K562 (cell line): ENCODE results near the gene ABCA13. TPM values are rescaled to one million over a fixed set of nuclear protein-coding genes. Genes with fewer than 3 reads are reported as not detected.

Source experiments
- MGA ChIP-seq: fragments of 450-650 bp; IDR thresholded peaks from 2 replicates; pipeline ENCODE4 v1.6.1; 2016; ENCODE audit warnings: mild to moderate bottlenecking, moderate library complexity
- POLR3G ChIP-seq: IDR thresholded peaks from 2 replicates; pipeline ENCODE4 v1.6.1; 2011; ENCODE audit not compliant: insufficient read length, insufficient replicate concordance; ENCODE audit errors: extremely low read depth
- SREBF2 ChIP-seq: sonication (generic); formaldehyde crosslinking; IDR thresholded peaks from 2 replicates; pipeline ENCODE4 v1.4.0; 2020; ENCODE audit warnings: mild to moderate bottlenecking, missing genetic modification reagents
- THAP7 ChIP-seq: fragments of 250-450 bp; sonication (Bioruptor Pico); IDR thresholded peaks from 2 replicates; pipeline ENCODE4 v1.5.0; 2021
- ZNF583 ChIP-seq: fragments of 250-450 bp; sonication (Bioruptor Pico); IDR thresholded peaks from 2 replicates; pipeline ENCODE4 v1.4.0; 2020
- polyA plus RNA-seq, 8 experiments: library from polyadenylated mRNA; depleted of rRNA in 4 of 8; stranded (reverse) in 5 of 8; unstranded in 3 of 8; fragments of >200 nt; fragmentation: Nextera tagmentation in 2 of 8; fragmentation: Illumina TruSeq in 1 of 8; extraction: Ambion mirVana in 2 of 8; extraction: Trizol in 1 of 8; gene quantifications; 2 replicates each; pipeline versions ENCODE4 v1.2.1 to v1.2.3, GENCODE V29; 2011 to 2014; ENCODE audit warnings: inconsistent platforms in 1 of 8, missing spikeins in 1 of 8
- total RNA-seq, 7 experiments: library from RNA; depleted of rRNA in 6 of 7; stranded (reverse); fragments of >200 nt in 6 of 7; fragmentation: Illumina TruSeq in 2 of 7; extraction: Trizol in 2 of 7; gene quantifications; 2 replicates each; pipeline versions ENCODE4 v1.2.1 to v1.2.3, GENCODE V29; 2011 to 2021; ENCODE audit warnings: low replicate concordance in 1 of 7

The ABCA13 gene
- total and polyA plus RNA-seq, 9 of the 15 experiments (the other 6 are each of a cell fraction or from before 2014, with no cell fraction given): 0.14 to 1.5 (median 0.38) TPM

DNA sequence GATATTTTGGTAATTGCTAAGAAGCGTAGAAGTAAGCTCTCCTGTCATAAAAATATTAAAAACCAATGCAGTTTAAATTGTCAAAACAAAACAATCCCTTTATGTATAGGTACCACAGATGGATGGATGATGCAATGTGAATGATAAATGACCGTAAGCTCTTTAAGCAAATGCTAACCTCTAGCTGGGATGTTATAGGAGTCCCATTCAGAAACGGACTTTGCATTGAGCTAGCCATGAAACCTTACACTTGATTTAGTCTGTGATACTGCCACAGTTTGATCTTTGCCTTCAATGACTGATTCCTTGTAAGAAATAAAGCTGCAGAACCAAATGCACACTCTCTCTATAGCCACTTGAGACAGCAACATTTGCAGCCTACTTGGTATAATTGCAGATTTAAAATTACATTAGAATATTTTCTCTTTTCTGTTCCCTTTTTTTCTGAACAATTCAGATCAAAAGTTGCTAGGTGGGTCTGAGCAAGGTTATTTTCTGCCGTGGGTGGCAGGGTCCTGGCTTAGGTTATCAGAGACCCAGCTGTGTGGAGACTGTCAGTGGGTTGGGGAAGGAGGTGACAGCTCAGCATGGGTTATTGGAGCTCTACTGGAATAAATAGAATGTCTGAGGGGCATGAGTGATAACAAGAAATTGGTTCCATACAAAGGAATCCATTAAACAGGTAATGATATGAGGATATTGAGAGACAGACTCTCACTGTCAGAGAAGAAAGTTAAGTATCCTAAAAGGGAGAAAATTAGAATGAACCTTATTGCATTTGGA, 494.3 kb downstream of the ABCA13 start (continued):
- TF ChIP-seq MGA (no peak), ZNF583 (CRISPR knock-in tag) (no peak), THAP7 (no peak), SREBF2 (no peak), POLR3G (no peak)
